HG03175 (cell line): ENCODE measurements around the gene BCAP31.
"Not testable (repeated sequence)": the region's sequence is repeated elsewhere in the genome, so short reads cannot be mapped to it uniquely, and the experiment has no call there.

Experiments
- ATAC-seq: cut with Tn5 transposase; IDR thresholded peaks from one replicate; pipeline ENCODE4 v1.9.1; 2021; ENCODE audit warnings: mild to moderate bottlenecking, moderate library complexity; ENCODE audit not compliant: unreplicated experiment

Gene BCAP31

DNA sequence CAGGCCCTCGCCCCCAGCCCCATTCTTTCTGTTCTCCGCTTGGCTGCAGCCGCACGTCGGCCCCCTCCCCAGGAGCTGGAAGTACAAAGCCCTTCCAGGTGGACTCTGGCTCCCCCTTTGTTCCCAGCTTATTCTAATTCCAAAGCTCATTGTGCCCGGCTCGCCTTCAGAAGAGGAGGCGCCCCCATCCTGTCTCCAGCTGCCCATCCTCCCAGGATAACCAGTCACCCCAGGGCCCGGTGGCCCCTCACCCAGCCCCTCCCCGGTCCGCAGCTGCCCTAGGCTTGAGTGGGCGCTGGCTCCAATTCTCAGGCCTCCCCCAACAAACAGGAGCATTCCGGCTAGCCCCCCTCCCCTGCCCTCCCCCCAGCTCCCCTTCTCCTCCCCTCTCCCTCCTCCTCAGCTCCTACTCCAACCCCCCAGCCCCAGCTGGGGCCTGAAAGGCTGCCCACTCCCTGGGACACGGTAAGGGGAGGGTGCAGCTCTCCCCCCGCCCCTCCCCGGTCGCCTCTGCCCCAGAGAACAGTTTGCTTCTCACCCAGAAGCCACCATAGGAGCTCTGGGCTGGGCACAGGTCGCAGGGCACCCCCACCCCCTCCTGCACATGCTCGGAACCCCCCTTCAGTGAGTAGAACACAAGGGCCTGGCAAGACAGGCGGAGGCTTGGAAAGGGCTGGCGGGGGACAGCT, 39.6 kb downstream of the BCAP31 start:
- no peak for ATAC-seq

DNA sequence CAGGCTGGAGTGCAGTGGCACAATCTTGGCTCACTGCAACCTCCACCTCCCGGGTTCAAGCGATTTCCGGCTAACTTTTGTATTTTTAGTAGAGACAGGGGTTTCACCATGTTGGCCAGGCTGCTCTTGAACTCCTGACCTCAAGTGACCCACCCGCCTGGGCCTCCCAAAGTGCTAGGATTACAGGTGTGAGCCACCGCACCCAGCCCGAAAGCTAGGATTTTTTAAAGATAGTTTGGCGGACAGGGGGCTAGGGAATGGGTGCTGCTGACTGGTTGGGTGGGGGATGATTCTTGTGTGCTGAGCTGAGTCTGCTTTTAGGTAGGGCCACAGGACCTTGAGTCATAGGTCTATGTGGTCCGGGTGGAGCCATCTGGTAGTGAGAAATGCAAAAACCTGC, 40.7 kb downstream of the BCAP31 start:
- not testable (repeated sequence) for ATAC-seq

DNA sequence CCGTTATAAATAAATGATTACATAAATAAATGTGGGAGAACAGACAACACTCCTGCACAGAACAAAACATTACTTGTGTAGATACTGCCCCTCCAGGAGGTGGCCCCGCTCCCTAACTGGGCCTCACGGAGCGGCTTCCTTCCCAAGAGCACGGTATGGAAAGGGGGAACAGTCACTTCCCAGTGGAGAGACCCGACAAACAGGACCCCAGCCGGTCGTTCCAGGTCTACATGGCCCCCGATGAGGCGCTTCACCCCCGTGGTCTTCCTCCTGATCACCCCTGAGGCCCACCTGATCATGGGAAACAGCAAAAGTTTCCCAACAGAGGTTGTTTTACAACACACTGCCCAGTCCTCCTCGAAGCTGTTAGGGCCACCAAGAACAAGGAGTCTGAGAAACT, 43.0 kb downstream of the BCAP31 start:
- no peak for ATAC-seq

DNA sequence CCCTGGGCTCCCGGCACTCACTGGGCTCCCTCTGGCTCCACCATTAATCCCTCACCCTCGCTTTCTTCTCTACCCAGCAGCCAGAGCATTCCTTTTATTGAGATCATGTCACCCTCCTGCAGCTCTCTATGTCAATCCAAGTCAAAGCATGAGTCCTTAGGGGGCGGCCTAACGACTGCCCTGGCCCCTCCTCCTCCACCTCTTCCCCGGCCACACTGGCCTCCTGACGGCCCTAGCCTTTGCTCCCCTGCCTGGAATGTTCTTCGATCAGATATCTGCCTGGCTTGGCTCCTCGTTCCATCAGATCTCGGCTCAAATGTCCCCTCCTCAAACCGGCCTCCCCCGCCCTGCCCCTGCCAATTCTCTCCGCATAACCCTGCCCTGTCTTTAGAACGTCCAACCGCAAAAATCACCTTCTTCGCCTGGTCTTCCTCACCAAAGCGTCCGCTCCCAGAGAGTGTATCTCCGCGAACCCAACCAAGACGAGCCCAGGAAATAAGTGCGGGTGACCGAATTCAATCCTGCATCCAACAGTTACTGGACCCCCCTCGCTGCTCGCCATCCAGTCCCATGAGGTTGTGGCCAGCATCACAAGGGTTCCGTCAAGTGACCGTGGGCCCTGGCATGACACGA, 49.9 kb downstream of the BCAP31 start:
- ATAC-seq = no peak

DNA sequence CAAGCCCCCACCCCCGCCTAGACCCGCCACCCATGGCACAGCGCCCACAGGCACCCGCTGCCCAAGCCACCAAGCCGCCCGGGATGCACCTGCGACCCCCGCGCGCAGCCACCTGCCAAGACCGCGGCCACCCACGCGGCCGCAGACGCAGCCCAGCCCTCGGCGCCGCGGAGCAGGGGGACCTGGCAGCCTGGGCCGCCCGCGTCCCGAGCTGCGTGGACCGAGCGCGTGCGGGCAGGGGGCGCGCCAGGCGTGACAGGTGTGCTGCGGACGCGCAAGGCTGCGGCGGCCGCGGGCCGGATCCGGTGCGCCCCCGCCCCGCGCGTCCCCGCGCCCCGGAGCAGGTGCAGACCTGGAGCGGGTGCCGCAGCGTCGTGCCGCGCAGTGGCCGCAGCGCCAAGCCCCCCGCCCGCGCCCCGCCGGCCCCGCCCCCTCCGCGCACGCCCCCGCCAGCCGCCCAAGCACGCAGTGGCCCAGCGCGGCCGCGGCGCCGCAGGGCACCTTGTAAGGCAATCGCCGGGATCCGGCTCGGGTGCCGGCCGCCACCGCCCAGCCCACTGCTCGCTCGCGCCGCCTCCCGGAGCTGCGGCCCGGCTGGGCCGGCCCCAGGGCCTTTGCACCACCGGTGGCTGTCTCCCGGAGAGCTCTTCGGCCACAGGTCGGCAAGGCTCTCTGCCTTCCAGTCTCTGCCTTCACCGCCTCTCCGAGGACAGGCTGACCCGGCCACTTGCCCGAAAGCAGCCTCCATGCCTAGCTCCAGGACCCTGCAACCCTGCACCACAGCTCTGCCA, 50.6 kb downstream of the BCAP31 start, which contains the start of gene PNCK:
Gene PNCK, minus strand, starts transcription at position 386 of the 791 bp plus-strand sequence. CDS start 737 bp downstream, outside the sequence.
- no peak for ATAC-seq

DNA sequence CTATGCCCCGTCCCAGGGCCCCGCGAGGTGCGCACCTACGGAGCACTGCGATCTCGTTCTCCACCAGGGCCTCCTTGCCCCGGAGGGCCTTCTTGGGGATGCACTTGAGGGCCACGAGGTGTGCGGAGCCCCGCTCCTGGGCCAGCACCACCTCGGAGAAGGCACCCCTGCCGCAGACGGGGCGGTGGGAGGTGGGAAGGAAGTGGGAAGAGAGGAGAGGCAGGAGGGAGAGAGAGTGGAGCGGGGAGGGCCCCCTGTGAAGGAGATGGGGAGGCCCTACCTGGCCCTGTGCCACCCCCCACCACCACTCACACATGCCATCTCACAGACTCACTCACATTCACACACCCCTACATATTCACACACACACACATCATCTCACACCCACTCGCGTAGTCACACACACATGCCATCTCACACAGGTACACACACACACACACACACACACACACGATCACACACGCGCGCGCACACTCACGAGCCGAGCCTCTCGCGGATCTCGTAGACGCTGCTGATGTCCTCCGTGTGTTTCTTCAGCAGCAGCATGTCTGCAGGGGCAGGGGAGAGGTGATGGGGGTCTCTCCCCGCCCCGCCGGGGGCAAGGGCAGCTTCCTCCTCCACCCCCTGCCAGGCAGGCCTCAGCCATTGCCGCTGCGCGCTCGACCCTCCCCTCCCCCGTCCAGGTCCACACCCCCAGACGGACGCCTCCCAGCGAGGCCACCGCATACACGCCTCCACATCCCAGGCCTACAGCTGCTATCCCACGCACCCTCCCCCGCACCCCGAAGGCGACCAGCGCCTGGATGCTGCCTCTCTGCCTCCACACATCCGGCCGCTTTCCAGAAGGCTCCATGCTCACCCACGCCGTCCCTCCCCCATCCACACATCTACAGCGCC, 51.4 kb downstream of the BCAP31 start:
- no peak for ATAC-seq

DNA sequence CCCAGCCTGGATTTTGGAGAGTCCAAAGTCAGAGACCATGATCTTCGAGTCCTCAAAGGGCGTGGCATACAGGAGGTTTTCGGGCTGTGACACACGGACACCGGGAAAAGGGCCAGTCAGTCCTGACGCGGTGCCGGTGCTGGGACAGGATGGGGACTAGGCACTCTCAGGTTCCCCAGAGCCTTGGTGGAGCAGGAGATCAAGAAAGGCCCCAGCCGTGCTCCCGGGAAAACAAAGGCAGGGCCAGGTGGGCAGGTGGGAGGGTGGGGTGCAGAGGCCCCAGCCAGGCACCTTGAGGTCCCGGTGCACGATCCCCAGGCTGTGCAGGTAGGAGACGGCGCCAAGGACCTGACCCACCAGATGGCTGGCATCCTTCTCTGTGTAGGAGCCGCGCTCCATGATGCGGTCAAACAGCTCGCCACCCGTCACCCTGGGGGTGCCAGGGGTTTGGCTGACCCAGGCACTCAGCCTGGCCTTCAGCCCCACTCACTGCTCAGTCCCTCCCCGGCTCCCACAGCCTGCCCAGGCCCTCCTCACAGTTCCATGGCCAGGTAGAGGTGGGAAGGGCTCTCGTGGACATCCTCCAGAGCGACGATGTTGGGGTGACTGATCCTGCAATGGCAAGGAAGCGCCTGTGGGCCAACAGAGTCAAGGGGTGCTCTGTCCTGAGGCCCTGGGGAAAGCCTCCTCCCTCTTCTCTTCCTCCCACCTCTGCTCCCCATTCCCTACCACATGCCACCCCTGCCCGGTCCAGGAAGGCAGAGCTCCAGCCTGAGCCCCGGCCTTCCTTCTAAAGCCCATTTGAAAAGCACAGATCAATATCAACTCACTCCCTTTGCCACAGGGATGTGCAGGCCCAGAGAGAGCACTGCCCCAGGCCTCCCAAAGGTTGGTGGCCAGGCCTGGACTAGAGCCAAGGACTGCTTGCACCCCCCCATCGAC, 52.3 kb downstream of the BCAP31 start:
- ATAC-seq = no peak

DNA sequence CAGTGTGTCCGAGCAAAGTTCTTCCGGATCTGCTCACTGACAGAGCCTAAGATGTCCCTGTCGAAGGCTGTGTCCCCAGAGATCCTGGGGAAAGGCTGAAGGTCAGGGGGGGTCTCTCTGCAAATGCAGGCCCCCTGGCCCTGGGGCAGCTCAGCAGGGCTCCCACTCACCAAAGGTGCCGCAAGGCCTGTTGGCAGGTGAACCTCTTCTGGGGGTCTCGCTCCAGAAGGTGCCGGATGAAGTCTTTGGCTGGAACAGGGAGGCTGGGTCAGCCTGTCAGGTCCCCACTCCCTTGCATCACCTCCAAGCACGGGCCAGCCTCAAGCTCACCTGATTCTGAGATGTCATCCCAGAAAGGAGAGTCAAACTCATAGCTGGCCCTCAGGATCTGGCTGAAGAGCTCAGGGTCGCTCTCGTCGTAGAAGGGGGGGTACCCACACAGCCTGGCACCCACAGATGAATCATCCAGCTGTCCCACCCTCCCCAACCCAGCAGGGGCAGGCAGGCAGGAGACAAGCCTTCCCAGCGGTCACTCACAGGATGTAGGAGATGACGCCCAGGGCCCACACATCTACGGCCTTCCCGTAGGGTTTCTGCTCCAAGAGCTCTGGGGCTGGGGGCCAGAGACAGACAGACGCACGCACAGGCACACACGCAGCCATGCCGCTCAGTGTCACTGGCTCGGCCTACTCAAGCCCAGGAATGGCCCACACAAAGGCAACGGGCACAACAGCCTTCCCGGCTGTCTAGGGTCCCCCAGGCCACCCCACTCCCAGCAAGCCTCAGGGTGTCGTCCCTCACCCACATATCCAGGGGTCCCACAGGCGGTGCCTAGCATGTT, 53.2 kb downstream of the BCAP31 start:
- no peak for ATAC-seq

DNA sequence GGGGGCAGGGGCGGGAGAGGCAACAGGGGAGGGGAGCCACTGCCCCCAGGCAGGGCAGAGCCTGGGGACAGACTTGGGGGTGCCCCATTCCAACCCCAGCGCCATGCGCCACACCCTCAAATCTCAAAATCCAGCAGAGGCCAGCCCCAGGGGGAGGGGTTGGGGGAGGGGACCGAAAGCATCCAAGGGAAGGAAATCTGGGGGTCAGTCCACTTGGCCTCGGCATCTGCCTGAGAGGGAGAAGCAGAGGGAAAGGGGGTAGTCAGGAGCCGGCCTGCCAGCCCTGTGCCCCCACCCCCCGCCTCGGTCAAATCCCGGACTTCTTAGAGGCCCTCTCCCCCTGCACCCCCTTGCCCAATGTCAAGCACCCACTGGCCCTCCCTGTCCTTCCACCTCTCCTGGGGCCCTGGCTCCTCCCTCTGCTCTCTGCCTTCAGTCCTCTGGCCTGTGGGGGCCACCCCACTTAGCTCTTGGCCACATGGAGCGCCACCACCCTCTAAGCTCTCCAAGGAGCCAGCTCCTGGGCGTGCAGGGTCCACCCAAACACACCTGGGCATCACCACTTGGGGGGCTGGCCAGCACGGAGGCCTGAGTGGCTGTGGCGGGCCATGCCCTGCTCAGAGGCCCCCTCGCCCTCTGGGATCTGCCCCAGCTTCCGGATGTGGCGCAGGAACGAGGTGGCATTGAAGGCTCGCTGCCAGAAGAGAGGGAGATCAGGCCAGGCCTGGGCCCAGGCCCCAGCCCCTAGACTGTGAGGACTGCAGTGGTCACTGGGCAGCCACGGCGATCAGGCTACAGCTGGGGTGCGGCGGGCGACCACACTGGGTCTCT, 54.1 kb downstream of the BCAP31 start:
- ATAC-seq = no peak

DNA sequence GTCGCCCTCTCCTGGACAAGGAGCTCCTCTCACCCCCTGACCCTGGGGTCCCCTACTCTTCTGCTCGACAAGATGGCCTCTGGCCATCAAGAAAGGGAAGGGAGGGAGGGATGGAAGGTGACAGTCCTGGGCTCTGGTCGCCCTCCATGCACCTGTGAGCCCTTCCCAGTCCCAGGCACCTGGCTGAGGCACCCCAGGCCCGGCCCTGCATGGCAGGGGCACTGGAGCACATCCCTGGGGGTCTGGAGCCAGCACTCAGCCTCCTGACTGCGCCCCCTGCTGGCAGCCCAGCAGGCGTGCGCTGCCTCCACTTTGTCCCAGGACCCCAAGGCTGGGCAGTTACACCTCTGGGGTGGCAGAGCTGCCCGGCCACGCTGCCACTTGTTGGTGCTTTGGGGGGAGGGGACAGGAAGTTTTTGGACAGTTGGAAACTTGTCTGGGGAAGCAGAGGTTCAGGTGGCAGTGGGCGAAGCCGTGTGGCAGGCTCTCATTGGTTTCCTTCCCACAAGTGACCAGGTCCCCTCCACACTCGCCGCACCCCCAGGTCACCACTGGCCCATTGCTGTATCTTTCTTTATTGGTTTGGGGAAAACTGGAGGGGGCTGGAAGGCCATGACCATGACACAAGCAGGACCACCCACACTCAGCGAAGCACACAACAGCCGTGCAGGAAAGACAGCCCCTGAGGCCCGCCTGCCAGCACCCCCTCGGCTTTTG, 54.9 kb downstream of the BCAP31 start:
- ATAC-seq = no peak

DNA sequence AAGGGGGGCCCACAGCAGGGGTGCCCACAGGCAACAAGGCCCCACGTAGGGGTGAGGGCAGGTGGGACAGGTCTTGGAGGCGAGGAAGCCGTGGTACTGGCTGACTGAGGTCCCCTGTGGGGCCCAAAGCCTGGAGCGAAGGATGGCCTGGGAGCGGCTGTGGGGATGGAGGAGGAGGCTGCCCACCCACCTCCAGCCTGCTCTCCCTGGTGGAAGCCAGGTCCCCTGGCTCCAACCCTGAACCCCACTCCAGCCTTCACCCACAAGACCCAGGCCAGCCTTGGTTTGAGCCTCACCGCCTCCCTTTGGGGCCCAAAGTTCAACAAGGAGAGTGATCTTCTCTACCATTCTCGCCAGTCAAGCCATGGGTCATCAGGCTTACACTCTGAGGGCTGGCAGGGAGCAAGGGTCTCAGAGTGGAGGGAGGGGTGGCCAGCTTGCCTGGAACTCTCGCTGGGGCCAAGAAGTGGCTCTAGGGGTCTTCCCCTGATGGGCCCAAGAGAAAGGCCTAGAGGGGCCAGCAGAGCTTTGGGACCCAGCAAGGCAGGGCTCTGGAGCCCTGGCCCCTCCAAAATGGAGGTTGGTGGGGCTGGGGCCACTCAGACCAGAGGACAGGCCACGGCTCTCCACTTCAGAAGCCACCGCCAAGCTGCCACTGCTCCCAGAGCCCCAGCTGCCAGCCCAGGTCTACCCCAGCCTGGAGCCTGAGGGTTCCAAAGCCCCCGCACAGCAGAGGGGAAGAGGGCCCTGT, 55.6 kb downstream of the BCAP31 start:
- ATAC-seq = no peak

DNA sequence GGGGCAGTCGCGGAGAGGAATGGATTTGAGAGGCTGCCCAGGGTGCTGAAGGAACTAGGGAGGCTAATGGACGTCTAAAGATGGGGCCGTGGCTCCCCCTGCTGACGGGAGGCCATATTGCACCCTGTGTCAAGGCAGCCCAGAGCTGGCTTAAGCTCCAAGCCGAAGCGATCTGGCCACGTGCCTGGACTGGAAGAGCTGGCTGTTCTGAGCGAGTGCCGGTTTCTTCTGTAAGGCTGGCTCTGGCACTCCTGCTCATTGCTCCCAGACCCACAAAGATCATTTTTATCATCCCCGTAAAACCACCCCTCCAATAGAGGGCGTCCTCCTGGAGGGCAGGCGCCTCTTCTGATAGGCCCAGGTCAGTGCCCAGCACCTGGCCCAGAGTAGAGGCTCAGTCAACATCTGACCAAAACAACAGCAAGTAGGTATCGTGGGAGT, 56.2 kb downstream of the BCAP31 start:
- ATAC-seq = peak; percentile 51

DNA sequence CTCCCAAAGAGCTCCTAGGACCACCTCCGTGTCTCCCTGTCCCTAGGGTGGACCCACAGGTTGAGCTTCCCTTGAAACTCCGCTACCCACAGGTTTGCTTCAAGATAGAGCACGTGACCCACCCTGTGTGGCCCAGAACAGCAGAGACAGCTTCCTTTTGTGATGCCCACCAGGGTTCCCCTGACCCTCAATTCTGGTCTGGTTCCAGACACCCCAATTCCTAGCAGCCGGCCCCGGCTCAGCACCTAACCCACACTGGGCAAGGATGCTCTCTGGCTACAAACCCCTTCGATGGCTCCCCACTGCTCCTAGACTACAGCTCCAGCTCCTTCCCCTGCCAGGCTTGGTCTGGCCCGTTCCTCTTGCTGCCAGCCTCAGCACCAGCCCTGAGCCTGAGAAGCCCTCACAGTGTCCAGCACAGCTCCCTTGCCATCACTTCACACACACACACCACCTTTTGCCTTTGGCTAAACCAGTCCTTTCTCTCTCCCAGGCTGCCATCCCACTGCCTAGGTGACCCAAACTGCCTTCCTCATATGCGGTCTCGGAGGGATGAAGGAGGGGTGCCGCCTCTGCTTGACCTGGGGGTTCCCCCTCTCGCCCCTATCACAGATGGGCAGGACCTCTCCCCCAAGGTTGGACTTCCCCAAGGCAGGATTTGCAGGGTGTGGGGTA, 56.8 kb downstream of the BCAP31 start:
- ATAC-seq = no peak

DNA sequence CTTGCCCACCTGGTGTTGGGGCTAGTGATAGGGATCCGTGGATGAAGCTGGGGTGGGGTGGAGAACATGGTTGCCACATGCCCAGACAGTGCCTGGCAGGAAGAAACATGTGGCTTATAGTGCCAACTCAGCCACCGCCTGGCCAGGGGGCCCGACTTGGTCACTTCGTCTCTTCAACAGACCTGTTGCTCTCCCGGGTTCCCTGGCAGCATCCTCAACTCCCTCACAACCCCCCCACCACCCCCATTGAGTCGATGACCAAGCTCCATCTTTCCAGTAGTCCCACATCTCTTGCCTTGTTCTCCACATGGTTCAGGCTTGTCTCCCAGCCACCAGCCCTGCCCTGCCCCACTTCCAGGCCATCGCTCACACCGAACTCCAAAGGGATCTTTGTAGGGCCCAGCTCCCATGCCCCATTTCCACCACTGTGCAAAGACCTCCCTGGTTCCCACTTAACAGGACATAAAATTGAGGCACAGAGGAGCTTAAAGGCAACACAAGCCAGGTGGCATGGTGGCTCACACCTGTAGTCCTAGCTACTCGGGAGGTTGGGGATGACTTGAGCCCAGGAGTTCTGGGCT, 58.4 kb downstream of the BCAP31 start:
- ATAC-seq = no peak

DNA sequence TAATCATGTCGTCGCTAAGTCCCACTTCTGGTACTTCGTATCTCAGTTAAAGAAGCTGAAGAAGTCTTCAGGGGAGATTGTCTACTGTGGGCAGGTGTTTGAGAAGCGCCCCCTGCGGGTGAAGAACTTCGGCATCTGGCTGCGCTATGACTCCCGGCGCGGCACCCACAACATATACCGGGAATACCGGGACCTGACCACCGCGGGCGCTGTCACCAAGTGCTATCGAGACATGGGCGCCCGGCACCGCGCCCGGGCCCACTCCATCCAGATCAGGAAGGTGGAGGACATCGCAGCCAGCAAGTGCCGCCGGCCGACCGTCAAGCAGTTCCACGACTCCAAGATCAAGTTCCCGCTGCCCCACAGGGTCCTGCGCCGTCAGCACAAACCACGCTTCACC, 61.9 kb downstream of the BCAP31 start:
- no peak for ATAC-seq

DNA sequence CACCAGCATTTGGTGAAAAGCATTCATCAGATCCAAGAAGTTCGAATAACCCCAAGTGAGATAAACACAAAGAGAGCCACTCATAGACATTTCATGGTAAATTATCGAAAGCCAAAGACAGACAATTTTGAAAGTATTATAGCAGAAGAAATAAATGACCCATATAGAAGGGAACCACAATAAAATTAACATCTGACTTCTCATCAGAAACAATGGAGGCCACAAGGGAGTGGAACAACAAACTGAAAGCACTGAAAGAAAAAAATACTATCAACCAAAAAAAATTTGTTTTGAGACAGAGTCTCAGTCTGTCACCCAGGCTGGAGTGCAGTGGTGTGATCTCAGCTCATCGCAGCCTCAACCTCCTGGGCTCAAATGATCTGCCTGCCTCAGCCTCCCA, 64.9 kb downstream of the BCAP31 start:
- ATAC-seq = no peak
